ENCODE data around the gene DCXR.

The DCXR gene

DNA sequence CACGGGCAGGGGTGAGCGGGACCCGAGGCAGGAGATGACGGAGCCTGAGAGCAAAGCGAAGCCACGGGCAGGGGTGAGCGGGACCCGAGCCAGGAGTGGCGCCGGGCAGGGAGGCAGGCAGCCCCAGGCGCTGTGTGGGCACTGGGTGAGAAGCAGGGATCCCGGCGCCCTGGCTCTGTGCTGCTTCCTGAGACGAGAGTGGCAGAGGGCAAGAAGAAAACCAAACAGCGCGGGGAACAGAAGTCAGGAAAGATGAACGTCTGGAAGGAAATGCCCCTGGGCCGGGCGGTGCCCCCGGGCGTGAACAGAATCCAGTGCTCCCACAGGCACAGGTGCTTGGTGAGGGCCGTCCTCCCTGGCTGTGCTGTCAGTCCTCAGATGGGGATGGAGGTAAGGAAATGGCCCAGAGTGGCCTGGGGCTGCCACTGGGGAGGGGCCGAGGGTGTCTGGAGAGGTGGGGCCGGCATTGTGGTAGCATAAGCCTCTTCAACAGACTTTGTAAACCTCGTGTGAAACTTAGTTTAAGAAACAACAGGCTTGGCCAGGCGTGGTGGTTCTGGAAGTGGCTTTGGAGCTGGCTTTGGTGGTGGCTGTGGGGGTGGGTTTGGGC, 50.2 kb downstream of the DCXR start:
- no peak for DNase-seq
- TF ChIP-seq GATA1 (IDR thresholded peaks at IDR 0.05; ENCODE audit: low read depth, low read length) = no peak
- no peak for TF ChIP-seq POLR2A (IDR thresholded peaks at IDR 0.05; ENCODE audit: low read length)

DNA sequence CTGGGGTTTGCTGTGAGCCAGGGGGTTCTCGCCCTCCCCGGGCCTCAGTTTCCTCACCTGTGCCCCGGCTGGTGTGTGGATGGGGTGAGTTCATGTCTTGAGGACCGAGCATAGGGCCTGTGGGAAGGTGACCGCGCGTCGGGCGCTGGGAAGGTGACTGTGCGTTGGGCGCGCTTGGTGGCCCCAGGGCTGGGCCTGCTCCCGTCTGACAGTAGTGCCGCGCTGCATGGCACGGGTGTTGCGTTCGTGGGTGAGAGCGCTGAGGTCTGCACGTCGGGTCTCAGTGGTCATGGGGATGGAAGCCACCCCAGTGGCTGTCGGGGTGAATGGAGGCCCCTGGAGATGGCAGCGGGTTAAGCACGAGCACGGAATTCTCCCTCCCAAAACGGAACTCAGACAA, 50.9 kb downstream of the DCXR start:
- TF ChIP-seq GATA1 (IDR thresholded peaks at IDR 0.05; ENCODE audit: low read depth, low read length) (no peak), POLR2A (IDR thresholded peaks at IDR 0.05; ENCODE audit: low read length) (no peak)

More for the DNA sequence above, 50.9 kb downstream of the DCXR start:
- DNase-seq = no peak
